Measurements from ENCODE around the gene GATA1. TPM values are rescaled to one million over a fixed set of nuclear protein-coding genes. Genes with fewer than 3 reads are reported as not detected.
A peak's percentile ranks its signal among the peaks of the same experiment; 100 is the strongest.

GATA1 gene
- polyA plus RNA-seq, 2 of the 4 experiments (the other 2 are of a cell fraction) = not detected

DNA sequence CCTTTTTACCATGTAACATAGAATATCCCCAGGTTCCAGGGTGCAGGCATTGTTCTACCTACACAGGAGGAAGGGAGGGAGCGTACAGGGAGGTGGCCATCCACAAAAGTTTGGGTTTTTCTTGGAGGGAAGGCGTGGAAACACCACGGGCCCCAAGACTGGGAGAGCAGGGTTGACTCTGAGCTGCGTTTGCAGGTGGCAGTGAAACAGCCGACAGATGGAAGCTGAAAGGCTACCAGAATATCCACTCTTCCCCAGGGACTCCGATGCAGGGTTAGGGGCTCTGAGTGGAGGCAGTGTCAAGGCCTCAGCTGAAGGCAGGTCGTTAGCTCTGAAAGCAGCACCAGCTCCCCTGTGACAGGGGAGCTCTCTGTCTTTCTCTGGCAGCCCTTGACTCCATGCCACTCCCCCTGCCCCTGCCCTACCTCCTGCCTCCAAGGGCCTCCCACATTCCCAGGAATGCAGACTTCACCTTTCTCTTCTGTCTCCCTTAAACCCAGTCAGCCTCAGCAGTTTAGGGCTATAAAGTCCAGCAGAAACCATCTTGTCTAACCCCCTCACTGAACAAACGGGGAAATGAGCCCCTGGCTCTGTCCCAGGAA lies 38.9 kb upstream of the GATA1 start:
- H3K27ac ChIP-seq = no peak overlapping the region
- ChIA-PET CTCF (interaction anchor here (0.6 kb wide), 1 partner anchor 1375 kb away, joined by 3 read pairs; no protein-coding TSS in a partner anchor), POLR2A (interaction anchor here (1.6 kb wide), 1 partner anchor 10 kb away, joined by 8 read pairs; no protein-coding TSS in a partner anchor)
- 49% methylated on average over 8 of the region's 8 CpGs for WGBS (ENCODE audit: missing lambda C conversion rate)
- no peaks in the 10 kb centered on the region for H3K9me3 ChIP-seq
- ATAC-seq (no peak), DNase-seq (ENCODE audit: low read depth in 1 of 2, low spot score in 1 of 2) (no peak), FAIRE-seq (no peak)
- no peak overlapping the region for H3K4me3 ChIP-seq
- no peak overlapping the region for H3K4me2 ChIP-seq
- no peak for TF ChIP-seq CHD2 (IDR thresholded peaks at IDR 0.05; ENCODE audit: low read length, partially characterized antibody)
- no peak for TF ChIP-seq NFE2L2 (conservative IDR thresholded peaks at IDR 0.05; ENCODE audit: low read length)
- no peak for TF ChIP-seq CBX8 (IDR thresholded peaks at IDR 0.05)
- TF ChIP-seq, protein P1, sequence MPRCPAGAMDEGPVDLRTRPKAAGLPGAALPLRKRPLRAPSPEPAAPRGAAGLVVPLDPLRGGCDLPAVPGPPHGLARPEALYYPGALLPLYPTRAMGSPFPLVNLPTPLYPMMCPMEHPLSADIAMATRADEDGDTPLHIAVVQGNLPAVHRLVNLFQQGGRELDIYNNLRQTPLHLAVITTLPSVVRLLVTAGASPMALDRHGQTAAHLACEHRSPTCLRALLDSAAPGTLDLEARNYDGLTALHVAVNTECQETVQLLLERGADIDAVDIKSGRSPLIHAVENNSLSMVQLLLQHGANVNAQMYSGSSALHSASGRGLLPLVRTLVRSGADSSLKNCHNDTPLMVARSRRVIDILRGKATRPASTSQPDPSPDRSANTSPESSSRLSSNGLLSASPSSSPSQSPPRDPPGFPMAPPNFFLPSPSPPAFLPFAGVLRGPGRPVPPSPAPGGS (IDR thresholded peaks at IDR 0.05) = no peak
- TF ChIP-seq TFCP2L1 (CRISPR knock-in tag; IDR thresholded peaks at IDR 0.05) = no peak
- TF ChIP-seq, protein P2, sequence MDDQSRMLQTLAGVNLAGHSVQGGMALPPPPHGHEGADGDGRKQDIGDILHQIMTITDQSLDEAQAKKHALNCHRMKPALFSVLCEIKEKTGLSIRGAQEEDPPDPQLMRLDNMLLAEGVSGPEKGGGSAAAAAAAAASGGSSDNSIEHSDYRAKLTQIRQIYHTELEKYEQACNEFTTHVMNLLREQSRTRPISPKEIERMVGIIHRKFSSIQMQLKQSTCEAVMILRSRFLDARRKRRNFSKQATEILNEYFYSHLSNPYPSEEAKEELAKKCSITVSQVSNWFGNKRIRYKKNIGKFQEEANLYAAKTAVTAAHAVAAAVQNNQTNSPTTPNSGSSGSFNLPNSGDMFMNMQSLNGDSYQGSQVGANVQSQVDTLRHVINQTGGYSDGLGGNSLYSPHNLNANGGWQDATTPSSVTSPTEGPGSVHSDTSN (IDR thresholded peaks at IDR 0.05) = no peak
- TF ChIP-seq, protein P3, sequence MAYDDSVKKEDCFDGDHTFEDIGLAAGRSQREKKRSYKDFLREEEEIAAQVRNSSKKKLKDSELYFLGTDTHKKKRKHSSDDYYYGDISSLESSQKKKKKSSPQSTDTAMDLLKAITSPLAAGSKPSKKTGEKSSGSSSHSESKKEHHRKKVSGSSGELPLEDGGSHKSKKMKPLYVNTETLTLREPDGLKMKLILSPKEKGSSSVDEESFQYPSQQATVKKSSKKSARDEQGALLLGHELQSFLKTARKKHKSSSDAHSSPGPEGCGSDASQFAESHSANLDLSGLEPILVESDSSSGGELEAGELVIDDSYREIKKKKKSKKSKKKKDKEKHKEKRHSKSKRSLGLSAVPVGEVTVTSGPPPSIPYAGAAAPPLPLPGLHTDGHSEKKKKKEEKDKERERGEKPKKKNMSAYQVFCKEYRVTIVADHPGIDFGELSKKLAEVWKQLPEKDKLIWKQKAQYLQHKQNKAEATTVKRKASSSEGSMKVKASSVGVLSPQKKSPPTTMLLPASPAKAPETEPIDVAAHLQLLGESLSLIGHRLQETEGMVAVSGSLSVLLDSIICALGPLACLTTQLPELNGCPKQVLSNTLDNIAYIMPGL (CRISPR knock-in tag; IDR thresholded peaks at IDR 0.05; ENCODE audit: borderline replicate concordance) = no peak
- no peak for TF ChIP-seq TP53 (CRISPR knock-in tag; IDR thresholded peaks at IDR 0.05)
- no peak for TF ChIP-seq HOXB5 (CRISPR knock-in tag; IDR thresholded peaks at IDR 0.05)
- no peak for TF ChIP-seq CHD4 (IDR thresholded peaks at IDR 0.05; ENCODE audit: borderline replicate concordance)
- no peak for TF ChIP-seq ZFP36 (IDR thresholded peaks at IDR 0.05; ENCODE audit: borderline replicate concordance, partially characterized antibody)
- no peak for TF ChIP-seq RNF2 (IDR thresholded peaks at IDR 0.05; ENCODE audit: borderline replicate concordance, low read depth)
- TF ChIP-seq, protein P4, sequence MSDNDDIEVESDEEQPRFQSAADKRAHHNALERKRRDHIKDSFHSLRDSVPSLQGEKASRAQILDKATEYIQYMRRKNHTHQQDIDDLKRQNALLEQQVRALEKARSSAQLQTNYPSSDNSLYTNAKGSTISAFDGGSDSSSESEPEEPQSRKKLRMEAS (IDR thresholded peaks at IDR 0.05) = no peak
- TF ChIP-seq POLR2AphosphoS2 (conservative IDR thresholded peaks at IDR 0.05; ENCODE audit: low read length) = no peak
- TF ChIP-seq, protein P5, sequence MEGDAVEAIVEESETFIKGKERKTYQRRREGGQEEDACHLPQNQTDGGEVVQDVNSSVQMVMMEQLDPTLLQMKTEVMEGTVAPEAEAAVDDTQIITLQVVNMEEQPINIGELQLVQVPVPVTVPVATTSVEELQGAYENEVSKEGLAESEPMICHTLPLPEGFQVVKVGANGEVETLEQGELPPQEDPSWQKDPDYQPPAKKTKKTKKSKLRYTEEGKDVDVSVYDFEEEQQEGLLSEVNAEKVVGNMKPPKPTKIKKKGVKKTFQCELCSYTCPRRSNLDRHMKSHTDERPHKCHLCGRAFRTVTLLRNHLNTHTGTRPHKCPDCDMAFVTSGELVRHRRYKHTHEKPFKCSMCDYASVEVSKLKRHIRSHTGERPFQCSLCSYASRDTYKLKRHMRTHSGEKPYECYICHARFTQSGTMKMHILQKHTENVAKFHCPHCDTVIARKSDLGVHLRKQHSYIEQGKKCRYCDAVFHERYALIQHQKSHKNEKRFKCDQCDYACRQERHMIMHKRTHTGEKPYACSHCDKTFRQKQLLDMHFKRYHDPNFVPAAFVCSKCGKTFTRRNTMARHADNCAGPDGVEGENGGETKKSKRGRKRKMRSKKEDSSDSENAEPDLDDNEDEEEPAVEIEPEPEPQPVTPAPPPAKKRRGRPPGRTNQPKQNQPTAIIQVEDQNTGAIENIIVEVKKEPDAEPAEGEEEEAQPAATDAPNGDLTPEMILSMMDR (IDR thresholded peaks at IDR 0.05) = no peak
- no peaks in the 10 kb centered on the region for H3K4me1 ChIP-seq

DNA sequence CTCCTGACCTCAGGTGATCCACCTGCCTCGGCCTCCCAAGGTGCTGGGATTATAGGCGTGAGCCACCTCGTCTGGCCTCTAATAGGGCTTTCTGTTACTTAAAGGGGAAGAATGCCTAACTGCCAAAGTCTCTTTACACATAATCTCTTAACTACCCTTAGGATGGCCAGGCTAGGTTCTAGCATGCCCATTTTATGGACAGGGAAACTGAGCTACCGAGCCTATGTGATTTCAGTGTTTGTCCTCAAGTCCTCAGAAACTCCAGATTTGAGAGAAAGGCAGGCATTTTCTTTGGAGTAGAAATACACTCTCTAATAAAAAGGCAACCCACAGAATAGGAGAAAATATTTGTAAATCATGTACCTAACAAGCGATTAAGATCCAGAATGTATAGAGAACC lies 37.2 kb upstream of the GATA1 start:
- Histone ChIP-seq H3K4me1 (no peaks in the 10 kb centered on the region), H3K4me3 (no peak overlapping the region), H3K4me2 (no peak overlapping the region), H3K9me3 (no peaks in the 10 kb centered on the region), H3K27ac (no peak overlapping the region)
- ATAC-seq = no peak
- FAIRE-seq = peak; percentile 39
- DNase-seq (ENCODE audit: low read depth in 1 of 2, low spot score in 1 of 2) = no peak
- TF ChIP-seq, protein P6, sequence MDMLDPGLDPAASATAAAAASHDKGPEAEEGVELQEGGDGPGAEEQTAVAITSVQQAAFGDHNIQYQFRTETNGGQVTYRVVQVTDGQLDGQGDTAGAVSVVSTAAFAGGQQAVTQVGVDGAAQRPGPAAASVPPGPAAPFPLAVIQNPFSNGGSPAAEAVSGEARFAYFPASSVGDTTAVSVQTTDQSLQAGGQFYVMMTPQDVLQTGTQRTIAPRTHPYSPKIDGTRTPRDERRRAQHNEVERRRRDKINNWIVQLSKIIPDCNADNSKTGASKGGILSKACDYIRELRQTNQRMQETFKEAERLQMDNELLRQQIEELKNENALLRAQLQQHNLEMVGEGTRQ (IDR thresholded peaks at IDR 0.05) = no peak
- TF ChIP-seq BHLHE40 (IDR thresholded peaks at IDR 0.05; ENCODE audit: low read depth, low read length) (no peak), MAZ (IDR thresholded peaks at IDR 0.05; ENCODE audit: borderline replicate concordance, low read depth, low read length) (no peak), HOXB13 (CRISPR knock-in tag; IDR thresholded peaks at IDR 0.05; ENCODE audit: low read depth) (no peak), MYC (IDR thresholded peaks at IDR 0.05; ENCODE audit: borderline replicate concordance, low read length) (no peak), SREBF2 (IDR thresholded peaks at IDR 0.05) (no peak), KDM1A (IDR thresholded peaks at IDR 0.05; ENCODE audit: low read depth) (no peak), NR3C1 (IDR thresholded peaks at IDR 0.05) (no peak), HDAC2 (IDR thresholded peaks at IDR 0.05) (no peak), NPAS2 (CRISPR knock-in tag; IDR thresholded peaks at IDR 0.05; ENCODE audit: borderline replicate concordance) (no peak), FOSL2 (IDR thresholded peaks at IDR 0.05) (no peak), FOSL2 (CRISPR knock-in tag; IDR thresholded peaks at IDR 0.05) (no peak), GATA3 (IDR thresholded peaks at IDR 0.05; ENCODE audit: borderline replicate concordance) (no peak)
- TF ChIP-seq, protein P5 (IDR thresholded peaks at IDR 0.05) = no peak
- ChIA-PET POLR2A (no interaction called here), CTCF (interaction anchor here (0.9 kb wide), 1 partner anchor 13 kb away, joined by 3 read pairs; the partner anchor contains the start of gene GLOD5)
- WGBS (ENCODE audit: missing lambda C conversion rate) = 45% methylated on average over 5 of the region's 5 CpGs
